Panc1 (cell line): ENCODE results near the gene STX18.

Experiments used
- POLR2AphosphoS5 ChIP-seq: IDR thresholded peaks from 2 replicates; pipeline ENCODE4 v1.6.1; 2012; ENCODE audit warnings: mild to moderate bottlenecking, low read depth, low read length, moderate library complexity
- TF ChIP-seq, protein P1 (sequence below): fragments of 450-650 bp; IDR thresholded peaks from 2 replicates; pipeline ENCODE4 v1.5.1; 2017; ENCODE audit warnings: mild to moderate bottlenecking

- TF ChIP-seq POLR2AphosphoS5: no peak
- TF ChIP-seq, protein P1, sequence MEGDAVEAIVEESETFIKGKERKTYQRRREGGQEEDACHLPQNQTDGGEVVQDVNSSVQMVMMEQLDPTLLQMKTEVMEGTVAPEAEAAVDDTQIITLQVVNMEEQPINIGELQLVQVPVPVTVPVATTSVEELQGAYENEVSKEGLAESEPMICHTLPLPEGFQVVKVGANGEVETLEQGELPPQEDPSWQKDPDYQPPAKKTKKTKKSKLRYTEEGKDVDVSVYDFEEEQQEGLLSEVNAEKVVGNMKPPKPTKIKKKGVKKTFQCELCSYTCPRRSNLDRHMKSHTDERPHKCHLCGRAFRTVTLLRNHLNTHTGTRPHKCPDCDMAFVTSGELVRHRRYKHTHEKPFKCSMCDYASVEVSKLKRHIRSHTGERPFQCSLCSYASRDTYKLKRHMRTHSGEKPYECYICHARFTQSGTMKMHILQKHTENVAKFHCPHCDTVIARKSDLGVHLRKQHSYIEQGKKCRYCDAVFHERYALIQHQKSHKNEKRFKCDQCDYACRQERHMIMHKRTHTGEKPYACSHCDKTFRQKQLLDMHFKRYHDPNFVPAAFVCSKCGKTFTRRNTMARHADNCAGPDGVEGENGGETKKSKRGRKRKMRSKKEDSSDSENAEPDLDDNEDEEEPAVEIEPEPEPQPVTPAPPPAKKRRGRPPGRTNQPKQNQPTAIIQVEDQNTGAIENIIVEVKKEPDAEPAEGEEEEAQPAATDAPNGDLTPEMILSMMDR: no peak
Observed at GRCh38 chr4:4376074-4376473, 165.8 kb downstream of the STX18 start.
